ENCODE data around the gene TRAT1.

DNA sequence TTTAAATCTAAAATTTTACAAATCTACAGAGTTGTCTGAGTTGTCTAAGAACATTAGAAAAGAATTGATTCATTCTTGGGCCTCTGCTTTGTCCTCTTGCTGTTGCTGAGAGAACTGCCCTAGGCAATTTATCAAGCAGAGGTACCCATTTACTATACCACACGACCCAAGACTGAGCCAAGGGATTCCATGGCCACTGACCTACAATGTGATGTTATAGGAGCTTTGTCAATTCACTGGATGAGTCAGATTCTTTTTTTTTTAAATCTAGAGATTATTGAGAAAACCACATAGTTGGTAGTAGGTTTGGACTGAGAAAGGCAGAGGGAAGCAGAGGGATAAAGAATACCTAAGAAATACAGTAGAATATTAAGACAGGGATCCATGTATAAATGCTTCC is 55.3 kb downstream of the TRAT1 start:
- TF ChIP-seq, protein P1, sequence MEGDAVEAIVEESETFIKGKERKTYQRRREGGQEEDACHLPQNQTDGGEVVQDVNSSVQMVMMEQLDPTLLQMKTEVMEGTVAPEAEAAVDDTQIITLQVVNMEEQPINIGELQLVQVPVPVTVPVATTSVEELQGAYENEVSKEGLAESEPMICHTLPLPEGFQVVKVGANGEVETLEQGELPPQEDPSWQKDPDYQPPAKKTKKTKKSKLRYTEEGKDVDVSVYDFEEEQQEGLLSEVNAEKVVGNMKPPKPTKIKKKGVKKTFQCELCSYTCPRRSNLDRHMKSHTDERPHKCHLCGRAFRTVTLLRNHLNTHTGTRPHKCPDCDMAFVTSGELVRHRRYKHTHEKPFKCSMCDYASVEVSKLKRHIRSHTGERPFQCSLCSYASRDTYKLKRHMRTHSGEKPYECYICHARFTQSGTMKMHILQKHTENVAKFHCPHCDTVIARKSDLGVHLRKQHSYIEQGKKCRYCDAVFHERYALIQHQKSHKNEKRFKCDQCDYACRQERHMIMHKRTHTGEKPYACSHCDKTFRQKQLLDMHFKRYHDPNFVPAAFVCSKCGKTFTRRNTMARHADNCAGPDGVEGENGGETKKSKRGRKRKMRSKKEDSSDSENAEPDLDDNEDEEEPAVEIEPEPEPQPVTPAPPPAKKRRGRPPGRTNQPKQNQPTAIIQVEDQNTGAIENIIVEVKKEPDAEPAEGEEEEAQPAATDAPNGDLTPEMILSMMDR (IDR thresholded peaks at IDR 0.05) = no peak
- TF ChIP-seq POLR2A (IDR thresholded peaks at IDR 0.05) = no peak
